ENCODE data around the gene SLC23A2.
"Not testable (repeated sequence)": the region's sequence is repeated elsewhere in the genome, so short reads cannot be mapped to it uniquely, and the experiment has no call there.

Gene SLC23A2

DNA sequence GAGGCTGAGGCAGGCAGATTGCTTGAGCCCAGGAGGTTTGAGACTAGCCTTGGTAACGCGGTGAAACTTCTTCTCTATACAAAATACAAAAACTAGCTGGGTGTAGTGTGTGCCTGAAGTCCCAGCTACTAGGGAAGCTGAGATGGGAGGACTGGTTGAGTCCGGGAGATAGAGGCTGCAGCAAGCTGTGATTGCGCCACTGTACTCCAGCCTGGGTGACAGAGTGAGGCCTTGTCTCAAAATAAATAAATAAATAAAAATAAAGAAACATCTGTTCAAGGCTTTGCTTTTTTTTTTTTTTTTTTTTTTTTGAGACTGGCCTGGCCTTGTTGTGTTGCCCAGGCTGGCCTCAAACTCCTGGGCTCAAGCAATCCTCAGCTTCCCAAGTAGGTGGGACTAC is 23.7 kb upstream of the SLC23A2 start:
- no peak overlapping the region for H3K4me3 ChIP-seq (replicated peaks; ENCODE audit: low read depth, low read length)
- TF ChIP-seq CTCF (IDR thresholded peaks at IDR 0.05; ENCODE audit: low read depth, low read length, missing control alignments) = no peak
- no peak for DNase-seq (ENCODE audit: extremely low read depth, low read depth)

DNA sequence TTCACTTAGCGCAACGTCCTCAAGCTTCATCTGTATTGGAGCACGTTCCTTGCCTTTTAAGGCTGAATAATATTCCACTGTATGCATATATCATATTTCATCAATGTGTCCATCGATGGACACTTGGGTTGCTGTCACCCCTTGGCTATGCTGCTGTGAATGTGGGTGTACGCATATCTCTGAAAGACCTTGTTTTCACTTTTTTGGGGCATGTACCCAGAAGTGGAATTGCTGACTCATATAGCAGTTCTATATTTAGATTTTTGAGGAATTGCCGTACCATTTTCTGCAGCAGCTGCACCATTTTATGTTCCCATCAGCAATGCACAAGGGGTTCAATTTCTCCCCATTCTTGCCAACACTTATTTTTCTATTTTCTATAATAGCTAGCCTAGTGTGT is 22.8 kb upstream of the SLC23A2 start:
- H3K4me3 ChIP-seq (replicated peaks; ENCODE audit: low read depth, low read length) = no peak overlapping the region
- no peak for TF ChIP-seq CTCF (IDR thresholded peaks at IDR 0.05; ENCODE audit: low read depth, low read length, missing control alignments)
- DNase-seq (ENCODE audit: extremely low read depth, low read depth) = no peak

GRCh38 chr20:5023171-5023570 is 21.9 kb upstream of the SLC23A2 start:
- H3K4me3 ChIP-seq (replicated peaks; ENCODE audit: low read depth, low read length); DNase-seq (ENCODE audit: extremely low read depth, low read depth): not testable (repeated sequence)

DNA sequence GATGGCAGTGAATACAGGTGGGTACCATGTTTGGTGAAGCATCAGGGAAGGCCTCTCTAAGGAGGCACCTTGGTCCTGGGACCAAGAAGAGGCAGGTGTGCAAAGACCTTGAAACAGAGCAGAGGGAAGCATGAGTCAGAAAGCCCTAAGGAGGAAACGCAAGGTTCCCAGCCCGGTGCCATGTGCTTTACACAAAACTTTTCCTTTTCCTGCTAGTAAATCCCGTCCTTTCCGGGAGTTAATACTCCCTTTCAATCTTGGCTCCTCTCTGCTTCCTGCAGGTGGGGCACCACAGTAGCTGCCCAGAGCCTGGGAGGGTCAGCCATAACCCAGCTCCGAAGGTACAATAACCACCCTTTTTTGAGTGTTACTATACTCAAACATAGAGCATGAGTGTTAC is 19.4 kb upstream of the SLC23A2 start:
- no peak for TF ChIP-seq CTCF (IDR thresholded peaks at IDR 0.05; ENCODE audit: low read depth, low read length, missing control alignments)
- H3K4me3 ChIP-seq (replicated peaks; ENCODE audit: low read depth, low read length) = no peak overlapping the region
- no peak for DNase-seq (ENCODE audit: extremely low read depth, low read depth)

- no peak overlapping the region for H3K4me3 ChIP-seq (replicated peaks; ENCODE audit: low read depth, low read length)
- no peak for TF ChIP-seq CTCF (IDR thresholded peaks at IDR 0.05; ENCODE audit: low read depth, low read length, missing control alignments)
- no peak for DNase-seq (ENCODE audit: extremely low read depth, low read depth)
These were observed 12.6 kb upstream of the SLC23A2 start for GRCh38 chr20:5013682-5014447.

- H3K4me3 ChIP-seq (replicated peaks; ENCODE audit: low read depth, low read length) = no peak overlapping the region
- no peak for TF ChIP-seq CTCF (IDR thresholded peaks at IDR 0.05; ENCODE audit: low read depth, low read length, missing control alignments)
- DNase-seq (ENCODE audit: extremely low read depth, low read depth) = no peak
These were observed 7.4 kb upstream of the SLC23A2 start for GRCh38 chr20:5008759-5009158.

DNA sequence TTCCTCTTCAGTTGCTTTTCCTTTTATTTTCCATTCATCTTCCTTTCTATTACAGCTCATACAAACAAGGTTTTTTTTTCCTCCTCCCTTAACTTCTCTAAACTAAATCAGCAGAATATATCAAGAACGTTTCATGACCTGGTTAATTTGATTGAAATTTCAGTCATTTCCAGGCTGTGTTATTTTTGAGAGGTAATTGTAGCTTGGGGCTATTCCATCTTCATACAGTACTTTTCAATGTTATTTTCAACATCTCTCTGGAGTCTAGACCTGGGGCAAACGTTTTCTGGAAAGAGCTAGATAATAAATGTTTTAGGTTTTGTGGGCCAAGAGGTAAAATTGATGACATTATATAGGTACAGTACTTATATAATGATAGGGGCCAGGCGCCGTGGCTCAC is 4.0 kb upstream of the SLC23A2 start:
- no peak overlapping the region for H3K4me3 ChIP-seq (replicated peaks; ENCODE audit: low read depth, low read length)
- DNase-seq (ENCODE audit: extremely low read depth, low read depth) = no peak
- TF ChIP-seq CTCF (IDR thresholded peaks at IDR 0.05; ENCODE audit: low read depth, low read length, missing control alignments) = no peak

GRCh38 chr20:5004825-5005224 is 3.5 kb upstream of the SLC23A2 start:
- not testable (repeated sequence) for H3K4me3 ChIP-seq (replicated peaks; ENCODE audit: low read depth, low read length); DNase-seq (ENCODE audit: extremely low read depth, low read depth)
